Activated CD4-positive, alpha-beta T cell treated with anti-CD3 and anti-CD28 coated beads, Interleukin-2, amount 10 ng/mL, durations not matched to agents 7 days and 5 days (primary cell): ENCODE data around the gene GINS2. TPM values are rescaled to one million over a fixed set of nuclear protein-coding genes. Genes with fewer than 3 reads are reported as not detected.

Experiments used
- total RNA-seq, 2 experiments: library from RNA; stranded (reverse); gene quantifications; one replicate each; pipeline ENCODE4 v1.2.3, GENCODE V29; 2021

The GINS2 gene
- total RNA-seq, 2 experiments from 2014 or later, result 49.3 to 50.0 TPM

Other genes with a start within 250 kb of the GINS2 start
- 10 to 100 TPM; 25.7 to 27.3 TPM for gene GSE1, start 75.6 kb downstream of the GINS2 start, total RNA-seq
- gene C16orf74, start 62.1 kb upstream of the GINS2 start, total RNA-seq, result 1 to 10 TPM; 1.6 to 1.7 TPM
- 10 to 100 TPM; 24.0 to 27.6 TPM for gene EMC8, start 110.6 kb upstream of the GINS2 start, total RNA-seq
- gene COX4I1, start 110.7 kb upstream of the GINS2 start, total RNA-seq, result 100 to 1,000 TPM; 461 to 486 TPM
- gene IRF8, start 210.2 kb upstream of the GINS2 start, total RNA-seq, result 10 to 100 TPM; 11.6 to 14.7 TPM